ENCODE measurements around the gene AP3S1. TPM values are rescaled to one million over a fixed set of nuclear protein-coding genes. Genes with fewer than 3 reads are reported as not detected.
A peak's percentile ranks its signal among the peaks of the same experiment; 100 is the strongest.

The AP3S1 gene
- total RNA-seq, 1 donor from 2014 or later: 88.6 TPM

- no peak for ATAC-seq
Observed at GRCh38 chr5:115825948-115826347, 15.8 kb upstream of the AP3S1 start.

DNA sequence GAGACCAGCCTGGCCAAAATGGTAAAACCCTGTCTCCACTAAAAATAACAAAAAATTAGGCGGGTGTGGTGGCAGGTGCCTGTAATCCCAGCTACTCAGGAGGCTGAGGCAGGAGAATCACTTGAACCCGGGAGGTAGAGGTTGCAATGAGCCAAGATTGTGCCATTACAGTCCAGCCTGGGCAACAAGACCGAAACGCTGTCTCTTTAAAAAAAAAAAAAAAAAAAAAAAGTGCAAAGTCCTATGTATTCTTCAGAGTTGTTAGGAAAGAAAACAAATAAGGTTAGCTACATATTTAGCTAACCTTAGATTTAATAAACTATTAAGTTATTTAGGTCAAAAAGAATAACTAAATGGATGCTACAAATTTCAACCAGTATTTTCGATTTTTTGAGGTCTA is 11.8 kb upstream of the AP3S1 start:
- ATAC-seq: no peak

GRCh38 chr5:115831163-115831768 is 10.5 kb upstream of the AP3S1 start:
- ATAC-seq: peak; percentile 50

- ATAC-seq: no peak
Observed at GRCh38 chr5:115835481-115835880, 6.3 kb upstream of the AP3S1 start.

GRCh38 chr5:115838885-115839518 is 2.7 kb upstream of the AP3S1 start:
- ATAC-seq: no peak

DNA sequence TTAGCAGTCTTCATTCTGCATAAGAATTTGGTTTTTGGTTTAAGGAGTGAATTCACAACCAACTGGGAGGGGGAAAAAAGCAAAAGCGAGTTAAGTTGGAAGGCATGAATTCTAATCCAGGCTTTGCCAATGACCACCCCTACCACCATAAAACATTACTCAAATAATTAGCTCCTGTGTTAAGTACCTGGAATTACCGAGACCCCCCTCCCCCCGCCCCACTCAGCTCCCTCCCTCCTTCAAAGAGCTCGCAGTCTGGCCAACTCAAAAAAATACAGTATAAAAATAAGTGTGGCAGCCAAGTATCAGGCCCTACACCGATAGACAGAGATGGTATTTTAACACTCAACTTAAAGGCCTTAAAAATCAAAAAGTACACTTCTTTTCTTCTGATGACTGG is 862 bp upstream of the AP3S1 start:
- ATAC-seq: no peak

- peak; percentile 40 for ATAC-seq
Observed at GRCh38 chr5:115842089-115842935, 577 bp downstream of the AP3S1 start.

DNA sequence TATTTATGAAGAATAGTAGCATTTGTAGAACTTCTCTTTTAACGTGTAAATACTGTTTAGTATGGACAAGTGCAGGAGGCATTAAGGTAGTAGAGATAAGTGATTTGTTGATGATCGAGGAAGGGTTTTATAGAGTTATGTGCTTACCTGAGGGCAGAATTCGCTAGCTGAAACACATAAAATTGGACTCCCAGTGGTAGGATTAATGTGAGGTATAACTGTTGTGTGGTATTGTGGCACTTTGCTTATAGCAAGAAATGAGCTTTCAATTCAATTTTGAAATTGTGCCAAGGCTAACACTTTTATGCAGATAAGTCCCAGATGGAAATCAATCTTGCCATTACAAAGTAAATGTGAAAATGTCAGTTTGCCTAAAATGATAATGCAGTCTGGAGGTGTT is 1.2 kb downstream of the AP3S1 start:
- ATAC-seq: no peak

DNA sequence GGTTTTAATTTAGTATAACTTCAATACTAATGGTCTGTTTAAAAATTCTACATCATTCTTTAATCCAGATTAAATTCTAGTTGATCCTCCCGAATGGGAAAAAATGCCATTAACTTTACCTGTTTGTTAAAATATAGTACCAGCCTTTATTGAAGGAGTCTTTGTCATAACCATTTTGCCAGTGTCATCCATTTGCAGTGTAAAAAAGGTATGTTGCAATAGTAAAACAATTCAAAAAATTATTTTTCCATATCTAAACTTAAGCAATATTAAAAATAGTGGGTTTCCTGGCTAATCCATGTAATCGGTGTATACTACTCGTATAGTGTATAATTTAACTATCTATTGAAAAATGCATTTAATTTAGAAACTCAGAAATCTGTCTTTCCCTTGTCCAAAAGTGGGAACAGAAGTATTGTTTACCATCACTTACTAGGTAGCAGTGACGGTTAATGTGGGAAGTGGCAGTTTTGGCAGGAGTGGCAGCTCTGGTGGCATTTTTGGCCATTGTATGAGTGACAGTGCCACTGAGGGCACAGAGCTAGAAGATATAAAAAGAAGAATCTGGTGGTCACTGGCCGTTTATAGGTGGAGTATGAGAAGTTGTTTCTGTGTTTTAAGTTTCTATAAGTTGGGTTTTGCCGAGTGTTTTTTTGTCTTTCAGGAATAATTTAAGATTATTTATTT is 1.9 kb downstream of the AP3S1 start:
- ATAC-seq: no peak

DNA sequence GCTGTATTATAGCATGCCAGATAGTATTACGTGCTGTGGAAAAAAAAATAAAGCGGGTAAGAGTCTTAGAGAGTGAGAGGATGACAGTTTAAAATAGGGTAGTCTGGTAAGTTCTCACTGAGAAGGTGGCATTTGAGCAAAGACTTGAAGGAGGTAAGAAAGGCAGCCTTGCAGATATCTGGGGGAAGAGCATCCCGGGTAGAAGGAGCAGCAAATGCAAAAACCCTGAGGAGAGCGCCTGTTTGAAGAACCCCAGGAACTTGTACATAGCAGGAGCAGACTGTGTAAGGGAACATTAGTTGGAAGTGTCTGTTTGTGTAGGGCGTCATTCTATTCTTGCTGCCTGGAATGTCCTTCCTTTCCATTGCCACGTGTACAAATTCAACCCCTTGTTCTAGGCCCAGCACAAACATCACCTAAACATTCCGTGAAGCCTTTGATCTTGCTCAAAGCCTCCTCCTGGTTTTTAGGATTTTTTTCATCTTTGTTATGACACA is 2.6 kb downstream of the AP3S1 start:
- no peak for ATAC-seq

DNA sequence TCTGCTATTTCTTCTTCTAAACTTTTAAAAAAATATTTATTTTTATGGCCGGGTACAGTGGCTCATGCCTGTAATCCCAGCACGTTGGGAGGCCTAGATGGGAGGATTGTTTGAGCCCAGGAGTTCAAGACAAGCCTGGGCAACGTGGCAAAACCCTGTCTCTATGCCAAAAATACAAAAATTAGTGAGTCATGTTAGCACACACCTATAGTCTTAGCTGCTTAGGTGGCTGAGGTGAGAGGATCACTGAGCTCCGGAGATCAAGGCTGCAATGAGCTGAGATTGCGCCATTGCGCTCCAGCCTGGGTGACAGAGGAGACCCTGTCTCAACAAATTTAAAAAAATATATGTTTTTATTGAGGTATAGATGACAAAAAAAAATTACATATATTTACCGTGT is 5.6 kb downstream of the AP3S1 start:
- peak; percentile 88 for ATAC-seq

GRCh38 chr5:115849258-115849798 is 7.6 kb downstream of the AP3S1 start:
- ATAC-seq: no peak

- ATAC-seq: no peak
Observed at GRCh38 chr5:115850744-115851416, 9.1 kb downstream of the AP3S1 start.

GRCh38 chr5:115854139-115854538 is 12.4 kb downstream of the AP3S1 start:
- no peak for ATAC-seq

DNA sequence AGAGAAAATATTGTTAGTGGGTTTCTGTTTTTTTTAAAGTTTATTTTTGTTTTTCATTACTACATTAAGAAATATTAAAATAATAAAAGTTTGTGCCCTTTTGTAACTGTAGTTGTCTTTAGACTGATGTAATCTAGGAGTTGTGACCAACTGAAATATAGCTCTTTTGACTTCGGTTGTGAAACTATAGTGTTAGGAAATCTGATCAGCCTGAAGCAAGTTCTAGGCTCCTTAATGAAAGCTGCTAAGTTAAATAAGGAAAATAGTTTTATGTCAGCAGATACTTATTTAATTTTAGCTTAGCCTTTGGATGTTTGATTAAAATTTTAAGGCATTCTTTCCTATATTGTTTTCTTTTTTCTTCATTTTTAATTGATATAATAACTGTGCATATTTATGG is 14.2 kb downstream of the AP3S1 start:
- ATAC-seq: no peak

DNA sequence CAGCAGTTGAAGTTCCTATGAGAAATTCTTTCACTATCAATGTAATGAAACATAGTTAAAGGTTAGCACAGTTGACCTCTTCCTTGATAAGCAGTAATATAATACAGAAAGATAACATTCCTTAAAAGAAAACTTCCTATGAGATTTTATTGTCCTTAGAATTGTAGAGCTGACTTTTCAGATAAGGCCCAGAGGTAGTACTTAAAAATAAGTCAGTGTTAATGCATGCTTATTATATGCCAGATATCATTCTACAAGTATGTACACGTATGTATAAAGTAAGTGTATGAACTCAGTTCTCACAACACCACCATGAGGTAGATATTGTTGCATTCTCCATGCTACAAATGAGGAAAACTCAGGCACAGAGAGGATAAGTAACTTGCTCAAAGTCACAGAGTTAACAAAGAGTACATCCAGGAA is 15.3 kb downstream of the AP3S1 start:
- peak; percentile 38 for ATAC-seq

DNA sequence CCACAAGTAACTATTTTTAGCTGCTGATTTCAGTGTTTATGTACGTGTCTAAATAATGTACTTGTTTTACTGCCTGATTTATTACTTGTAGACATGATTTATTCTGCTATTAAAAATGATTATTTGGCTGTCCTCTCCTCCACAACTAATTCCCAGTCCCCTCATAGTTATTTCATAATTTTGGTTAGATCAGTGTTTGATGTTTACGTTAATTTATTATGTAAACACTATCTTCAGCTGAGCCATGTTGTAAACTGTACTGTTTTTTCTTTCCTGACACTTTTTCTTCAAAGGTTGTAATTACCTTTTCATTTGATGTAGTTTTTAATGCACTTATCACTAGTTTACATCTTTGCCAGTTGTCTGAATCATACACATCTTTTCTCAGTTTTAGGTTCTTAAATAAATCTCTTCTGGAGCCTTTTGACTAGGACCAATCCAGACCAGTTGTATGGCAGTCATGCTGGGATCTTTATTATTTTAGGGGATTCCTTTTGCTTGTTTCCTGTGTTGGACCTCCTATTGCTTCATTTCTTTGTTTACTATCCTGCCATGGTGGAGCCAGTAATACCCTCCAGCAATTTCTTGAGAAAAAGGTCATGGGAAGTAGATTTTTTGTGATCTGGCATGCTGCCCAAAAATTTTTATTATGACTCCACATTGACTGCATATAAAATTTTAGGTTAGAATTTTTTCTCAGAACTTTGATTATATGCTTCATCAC is 16.1 kb downstream of the AP3S1 start:
- ATAC-seq: no peak

DNA sequence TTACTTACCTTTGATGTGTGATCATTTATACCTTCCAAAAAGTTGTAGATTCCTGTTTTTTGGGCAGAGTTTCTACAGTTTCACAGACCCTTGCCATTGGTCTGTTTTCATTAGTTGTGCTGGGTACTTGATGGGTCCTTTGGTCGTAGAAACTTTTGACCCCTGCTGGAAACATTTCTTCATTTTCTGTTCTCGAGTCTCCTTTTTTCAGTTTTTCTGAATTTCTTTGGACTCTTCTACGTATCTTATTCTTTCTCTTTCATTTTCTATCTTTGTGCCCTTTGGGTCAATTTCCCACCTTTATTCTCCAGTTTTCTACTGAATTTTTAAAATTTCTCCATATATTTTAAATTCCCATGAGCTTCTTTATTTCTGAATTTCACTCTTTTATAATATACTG is 16.7 kb downstream of the AP3S1 start:
- no peak for ATAC-seq

- no peak for ATAC-seq
Observed at GRCh38 chr5:115859378-115859777, 17.6 kb downstream of the AP3S1 start.

DNA sequence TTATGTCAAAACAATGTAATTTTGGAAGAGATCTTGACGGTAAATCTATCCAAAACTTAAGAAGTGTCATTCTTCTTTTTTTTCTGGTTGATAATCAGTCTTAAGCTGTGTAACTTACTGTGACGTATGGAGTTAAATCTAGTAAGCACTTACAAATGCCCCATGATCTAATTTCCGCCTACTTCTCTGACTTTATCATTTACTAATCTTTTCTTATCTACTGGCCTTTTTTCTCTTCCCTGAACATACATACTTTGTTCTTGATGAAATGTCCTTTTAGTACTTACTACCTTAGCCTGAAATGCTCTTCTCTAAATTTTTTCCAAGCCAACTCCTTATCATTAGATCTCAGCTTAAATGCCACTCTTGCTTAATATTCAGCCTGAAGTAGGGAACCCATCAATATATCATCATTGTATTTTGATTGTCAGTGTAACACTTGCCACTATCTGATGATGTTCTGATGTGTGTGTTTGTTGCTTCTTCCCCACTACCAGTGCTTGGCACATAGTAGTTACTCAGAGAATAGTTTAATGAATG is 27.6 kb downstream of the AP3S1 start:
- no peak for ATAC-seq

GRCh38 chr5:115872447-115872846 is 30.7 kb downstream of the AP3S1 start:
- ATAC-seq: no peak
